Mesenchymal stem cell (in vitro differentiated cells and primary cell): Measurements from ENCODE around the gene EXOC4.
"Not testable (repeated sequence)": the region's sequence is repeated elsewhere in the genome, so short reads cannot be mapped to it uniquely, and the experiment has no call there.

Experiments
- DNase-seq: peaks from one replicate; pipeline ENCODE4 v3.0.0-alpha.2; 2013
- H2AFZ ChIP-seq: one replicate; pipeline ENCODE4 v1.6.1; 2013; ENCODE audit warnings: low read depth, mild to moderate bottlenecking, control low read depth, inconsistent platforms, low read length, moderate library complexity
- H2AK5ac ChIP-seq: 2 replicates; pipeline ENCODE4 v1.6.1; 2013; ENCODE audit warnings: low read length, moderate library complexity, mild to moderate bottlenecking, inconsistent platforms; ENCODE audit not compliant: severe bottlenecking
- H2BK120ac ChIP-seq: one replicate; pipeline ENCODE4 v1.6.1; 2013; ENCODE audit warnings: low read depth, mild to moderate bottlenecking, inconsistent platforms, low read length, moderate library complexity
- H2BK12ac ChIP-seq, 2 experiments: one replicate each; pipeline ENCODE4 v1.6.1; 2013; ENCODE audit warnings: inconsistent platforms in 2 of 2, low read length in 2 of 2, mild to moderate bottlenecking in 2 of 2, moderate library complexity in 2 of 2, control low read depth in 1 of 2
- H2BK15ac ChIP-seq: one replicate; pipeline ENCODE4 v1.6.1; 2013; ENCODE audit warnings: mild to moderate bottlenecking, low read depth, inconsistent platforms; ENCODE audit not compliant: poor library complexity, severe bottlenecking
- H2BK5ac ChIP-seq: 2 replicates; pipeline ENCODE4 v1.6.1; 2013; ENCODE audit warnings: low read depth, mild to moderate bottlenecking, low read length, control low read depth, inconsistent platforms; ENCODE audit not compliant: poor library complexity, severe bottlenecking
- H3K14ac ChIP-seq, 2 experiments: one replicate each; pipeline ENCODE4 v1.6.1; 2013; ENCODE audit warnings: inconsistent platforms in 2 of 2, low read length in 2 of 2, control low read depth in 1 of 2, mild to moderate bottlenecking in 1 of 2, moderate library complexity in 1 of 2
- H3K18ac ChIP-seq, 2 experiments: one replicate each; pipeline ENCODE4 v1.6.1; 2013; ENCODE audit warnings: inconsistent platforms in 2 of 2, low read length in 2 of 2, control low read depth in 1 of 2, low read depth in 1 of 2, mild to moderate bottlenecking in 1 of 2
- H3K23ac ChIP-seq, 2 experiments: one replicate each; pipeline ENCODE4 v1.6.1; 2013; ENCODE audit warnings: inconsistent platforms in 2 of 2, low read length in 2 of 2, mild to moderate bottlenecking in 2 of 2, moderate library complexity in 2 of 2, control low read depth in 1 of 2
- H3K27ac ChIP-seq: 2 replicates; pipeline ENCODE4 v1.5.1; 2013; ENCODE audit warnings: mild to moderate bottlenecking, moderate library complexity, low read length, control low read depth, inconsistent platforms; ENCODE audit not compliant: poor library complexity, severe bottlenecking
- H3K27me3 ChIP-seq, 2 experiments: 2 replicates each; pipeline versions ENCODE4 v1.6.1 to v1.7.0; 2013; ENCODE audit warnings: low read length in 2 of 2, mild to moderate bottlenecking in 2 of 2, moderate library complexity in 2 of 2, control low read depth in 1 of 2, inconsistent platforms in 1 of 2; ENCODE audit not compliant: control insufficient read depth in 1 of 2, insufficient read depth in 1 of 2
- H3K36me3 ChIP-seq, 2 experiments: 2 replicates each; pipeline versions ENCODE4 v1.6.1 to v1.7.0; 2013; ENCODE audit warnings: low read length in 2 of 2, control low read depth in 1 of 2, inconsistent platforms in 1 of 2, low read depth in 1 of 2, mild to moderate bottlenecking in 1 of 2; ENCODE audit not compliant: insufficient read depth in 2 of 2, control insufficient read depth in 1 of 2
- H3K4ac ChIP-seq, 2 experiments: one replicate each; pipeline ENCODE4 v1.6.1; 2013; ENCODE audit warnings: inconsistent platforms in 2 of 2, low read length in 2 of 2, mild to moderate bottlenecking in 2 of 2, moderate library complexity in 2 of 2, control low read depth in 1 of 2, low read depth in 1 of 2
- H3K4me1 ChIP-seq: 2 replicates; pipeline ENCODE4 v1.6.1; 2013; ENCODE audit warnings: low read depth, low read length, control low read depth; ENCODE audit not compliant: control insufficient read depth, insufficient read depth
- H3K4me2 ChIP-seq: 2 replicates; pipeline ENCODE4 v1.6.1; 2013; ENCODE audit warnings: low read length, mild to moderate bottlenecking, inconsistent platforms; ENCODE audit not compliant: poor library complexity, severe bottlenecking
- H3K4me3 ChIP-seq, 2 experiments: 2 replicates each; pipeline versions ENCODE4 v1.5.1 to v1.7.0; 2013; ENCODE audit warnings: low read length in 2 of 2, mild to moderate bottlenecking in 2 of 2, control low read depth in 1 of 2, low read depth in 1 of 2; ENCODE audit not compliant: insufficient read depth in 1 of 2
- H3K79me1 ChIP-seq: replicated peaks from 2 replicates; pipeline ENCODE4 v1.6.1; 2013; ENCODE audit warnings: mild to moderate bottlenecking, control low read depth, low read length, inconsistent platforms; ENCODE audit not compliant: poor library complexity, severe bottlenecking
- H3K9ac ChIP-seq: 2 replicates; pipeline ENCODE4 v1.7.0; 2013; ENCODE audit warnings: mild to moderate bottlenecking, low read length, moderate library complexity
- H3K9me3 ChIP-seq: 2 replicates; pipeline ENCODE4 v1.7.0; 2013; ENCODE audit warnings: mild to moderate bottlenecking, low read length; ENCODE audit not compliant: control insufficient read depth
- H4K8ac ChIP-seq: one replicate; pipeline ENCODE4 v1.6.1; 2013; ENCODE audit warnings: inconsistent platforms, mild to moderate bottlenecking, low read length, moderate library complexity
- H4K91ac ChIP-seq: one replicate; pipeline ENCODE4 v1.6.1; 2013; ENCODE audit warnings: mild to moderate bottlenecking, low read length, inconsistent platforms
- WGBS: methylation state at CpG from one replicate; pipeline ENCODE4 v1.1.7; 2013; ENCODE audit warnings: mixed read lengths; 5-methylcytosine and 5-hydroxymethylcytosine counted together

Gene EXOC4

DNA sequence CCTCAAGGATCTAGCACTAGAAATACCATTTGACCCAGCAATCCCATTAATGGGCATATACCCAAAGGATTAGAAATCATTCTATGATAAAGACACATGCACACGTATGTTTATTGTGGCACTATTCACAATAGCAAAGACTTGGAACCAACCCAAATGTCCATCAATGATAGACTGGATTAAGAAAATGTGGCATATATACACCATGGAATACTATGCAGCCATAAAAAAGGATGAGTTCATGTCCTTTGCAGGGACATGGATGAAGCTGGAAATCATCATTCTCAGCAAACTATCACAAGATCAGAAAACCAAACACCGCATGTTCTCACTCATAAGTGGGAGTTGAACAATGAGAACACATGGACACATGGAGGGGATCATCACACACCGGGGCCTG is 39.1 kb upstream of the EXOC4 start:
- H3K4ac ChIP-seq, H2BK12ac ChIP-seq, DNase-seq, H2BK120ac ChIP-seq, H3K9me3 ChIP-seq, H2BK5ac ChIP-seq, H3K9ac ChIP-seq, H2AFZ ChIP-seq, H3K27me3 ChIP-seq, H3K4me1 ChIP-seq, H2AK5ac ChIP-seq, H3K27ac ChIP-seq, H3K18ac ChIP-seq, H3K36me3 ChIP-seq, H4K91ac ChIP-seq, H4K8ac ChIP-seq, H3K79me1 ChIP-seq, H2BK15ac ChIP-seq, H3K4me3 ChIP-seq, H3K14ac ChIP-seq, H3K23ac ChIP-seq, H3K4me2 ChIP-seq: not testable (repeated sequence)
- 92% methylated on average over 2 of the region's 3 CpGs for WGBS

DNA sequence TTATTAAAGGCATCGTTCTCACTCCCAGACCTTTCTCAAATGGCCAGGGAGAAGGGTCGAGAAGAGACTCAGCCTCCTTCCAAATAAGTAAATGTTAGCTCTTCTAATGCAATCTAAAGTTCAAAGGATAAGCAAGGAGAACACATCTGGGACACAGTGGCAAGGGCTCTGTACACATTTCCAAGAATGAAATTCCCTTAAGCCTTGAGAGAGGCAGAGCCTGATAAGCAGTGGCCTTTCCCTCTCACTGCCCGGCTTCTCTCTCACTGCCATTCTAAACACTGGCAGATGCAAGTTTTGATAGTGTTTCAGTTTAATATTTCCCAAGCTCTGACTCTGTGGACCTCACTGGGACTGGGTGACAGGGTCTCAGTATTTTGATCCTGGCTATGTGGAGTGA is 35.1 kb upstream of the EXOC4 start:
- Histone ChIP-seq H3K9me3 (no peaks in the 10 kb centered on the region), H3K36me3 (no peaks in the 10 kb centered on the region), H3K18ac (no peak overlapping the region), H3K9ac (no peak overlapping the region), H3K4ac (no peak overlapping the region), H3K27me3 (no peaks in the 10 kb centered on the region), H2BK15ac (no peak overlapping the region), H3K79me1 (no peaks in the 10 kb centered on the region), H3K14ac (no peak overlapping the region), H3K27ac (no peak overlapping the region), H3K4me2 (no peak overlapping the region), H4K91ac (no peak overlapping the region), H4K8ac (no peak overlapping the region), H3K4me3 (no peak overlapping the region), H3K23ac (no peak overlapping the region), H3K4me1 (no peaks in the 10 kb centered on the region), H2BK12ac (no peak overlapping the region), H2BK120ac (no peak overlapping the region), H2BK5ac (no peak overlapping the region), H2AK5ac (no peak overlapping the region), H2AFZ (no peak overlapping the region)
- 88% methylated on average over 1 of the region's 3 CpGs for WGBS
- no peak for DNase-seq

DNA sequence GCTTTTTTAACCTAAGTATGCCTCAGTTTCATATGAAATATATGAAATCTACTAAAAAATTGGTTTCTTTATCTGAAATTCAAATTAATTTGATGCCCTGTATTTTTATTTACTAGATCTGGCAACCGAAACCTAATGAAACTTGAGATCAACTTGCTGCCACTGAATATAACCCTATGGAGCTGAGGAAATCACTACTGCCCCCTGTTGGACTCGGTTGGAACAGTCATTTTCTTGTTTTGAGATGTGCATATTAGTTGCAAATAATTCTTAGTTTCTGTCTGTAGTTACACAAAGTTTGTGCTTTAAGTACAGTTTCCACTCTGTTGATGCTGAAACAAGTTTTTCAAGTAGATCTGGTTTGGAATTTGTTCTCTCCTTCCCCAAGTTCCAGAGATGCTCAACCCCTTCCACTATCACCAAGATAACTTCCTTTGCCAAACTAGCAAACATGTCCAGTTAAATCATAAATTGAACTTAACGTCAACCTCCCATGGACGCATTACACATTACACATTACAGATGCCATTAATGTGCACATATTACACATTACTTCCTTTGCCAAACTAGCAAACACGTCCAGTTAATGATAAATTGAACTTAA is 22.2 kb upstream of the EXOC4 start:
- Histone ChIP-seq H3K4me1 (no peaks in the 10 kb centered on the region), H2AK5ac (no peak overlapping the region), H4K8ac (no peak overlapping the region), H2BK5ac (no peak overlapping the region), H3K36me3 (no peaks in the 10 kb centered on the region), H2AFZ (no peak overlapping the region), H3K4ac (no peak overlapping the region), H3K79me1 (no peaks in the 10 kb centered on the region), H4K91ac (no peak overlapping the region), H3K23ac (no peak overlapping the region), H3K14ac (no peak overlapping the region), H3K27ac (no peak overlapping the region), H3K9ac (no peak overlapping the region), H3K4me3 (no peak overlapping the region), H3K18ac (no peak overlapping the region), H2BK15ac (no peak overlapping the region), H2BK12ac (no peak overlapping the region), H3K9me3 (no peaks in the 10 kb centered on the region), H3K27me3 (no peaks in the 10 kb centered on the region), H3K4me2 (no peak overlapping the region), H2BK120ac (no peak overlapping the region)
- DNase-seq: peak; percentile 51
- 39% methylated on average over 5 of the region's 5 CpGs for WGBS

DNA sequence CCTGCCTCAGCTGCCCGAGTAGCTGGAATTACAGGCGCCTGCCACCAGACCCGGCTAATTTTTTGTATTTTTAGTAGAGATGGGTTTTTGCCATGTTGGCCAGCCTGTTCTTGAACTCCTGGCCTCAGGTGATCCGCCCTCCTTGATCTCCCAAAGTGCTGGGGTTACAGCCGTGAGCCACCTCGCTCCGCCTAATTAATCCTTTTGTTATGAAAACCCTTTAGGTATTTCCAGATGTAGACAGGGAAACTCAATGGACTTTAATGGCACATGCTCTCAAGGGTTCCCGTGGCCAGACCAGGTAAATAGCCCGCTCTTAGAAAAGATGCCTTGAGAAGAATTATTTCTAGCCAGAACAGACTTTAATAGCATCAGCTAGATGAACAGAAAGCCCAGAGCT is 19.7 kb upstream of the EXOC4 start:
- no peak overlapping the region for H2BK12ac ChIP-seq
- no peak overlapping the region for H4K91ac ChIP-seq
- no peak for DNase-seq

More for the DNA sequence above, 19.7 kb upstream of the EXOC4 start:
- Histone ChIP-seq H2AFZ (no peak overlapping the region), H3K4me2 (no peak overlapping the region), H3K27ac (no peak overlapping the region), H2AK5ac (no peak overlapping the region), H3K4me1 (no peaks in the 10 kb centered on the region), H3K79me1 (no peaks in the 10 kb centered on the region), H3K4me3 (no peak overlapping the region), H2BK15ac (no peak overlapping the region), H4K8ac (no peak overlapping the region), H3K36me3 (no peaks in the 10 kb centered on the region), H2BK120ac (no peak overlapping the region), H3K18ac (no peak overlapping the region), H3K23ac (no peak overlapping the region), H3K27me3 (no peaks in the 10 kb centered on the region), H3K9ac (no peak overlapping the region), H3K4ac (no peak overlapping the region), H2BK5ac (no peak overlapping the region), H3K14ac (no peak overlapping the region), H3K9me3 (no peaks in the 10 kb centered on the region)
- WGBS: 93% methylated on average over 9 of the region's 9 CpGs
